Activated naive CD8-positive, alpha-beta T cell treated with anti-CD3 and anti-CD28 coated beads for 36 hours (primary cell): ENCODE data around the gene ILDR1. TPM values are rescaled to one million over a fixed set of nuclear protein-coding genes. Genes with fewer than 3 reads are reported as not detected.

Experiments used
- DNase-seq: peaks from one replicate; pipeline ENCODE4 v3.0.0; 2021
- H3K27ac Mint-ChIP-seq: one replicate; pipeline ENCODE4 v1.8.0; 2022; ENCODE audit warnings: mild to moderate bottlenecking, moderate library complexity, mixed read lengths
- H3K27me3 Mint-ChIP-seq: one replicate; pipeline ENCODE4 v1.8.0; 2022; ENCODE audit warnings: mild to moderate bottlenecking, mixed read lengths
- H3K36me3 Mint-ChIP-seq: one replicate; pipeline ENCODE4 v1.8.0; 2021; ENCODE audit warnings: mild to moderate bottlenecking, mixed read lengths
- H3K4me1 Mint-ChIP-seq: one replicate; pipeline ENCODE4 v1.8.0; 2021; ENCODE audit warnings: mixed read lengths
- H3K4me3 Mint-ChIP-seq: one replicate; pipeline ENCODE4 v1.8.0; 2022; ENCODE audit warnings: mild to moderate bottlenecking, moderate library complexity, mixed read lengths
- H3K9me3 Mint-ChIP-seq: one replicate; pipeline ENCODE4 v1.8.0; 2022; ENCODE audit warnings: mixed read lengths
- total RNA-seq, 2 experiments: library from RNA; stranded (reverse); gene quantifications; one replicate each; pipeline ENCODE4 v1.2.3, GENCODE V29; 2021

ILDR1 gene
- total RNA-seq, 2 experiments from 2014 or later: not detected

- Mint-ChIP-seq H3K36me3 (no peaks in the 10 kb centered on the region), H3K27me3 (peaks cover 35% of the 10 kb centered on the region), H3K27ac (no peak overlapping the region), H3K9me3 (no peaks in the 10 kb centered on the region), H3K4me1 (peaks cover 14% of the 10 kb centered on the region), H3K4me3 (no peak overlapping the region)
- DNase-seq: no peak
Measured at GRCh38 chr3:122003606-122004005, 18.4 kb downstream of the ILDR1 start.

GRCh38 chr3:122003112-122003511, 18.9 kb downstream of the ILDR1 start:
- no peak overlapping the region for H3K4me3 Mint-ChIP-seq
- peaks cover 35% of the 10 kb centered on the region for H3K27me3 Mint-ChIP-seq
- no peaks in the 10 kb centered on the region for H3K9me3 Mint-ChIP-seq
- DNase-seq: no peak
- peak overlapping the region; percentile 31 for H3K27ac Mint-ChIP-seq
- no peaks in the 10 kb centered on the region for H3K36me3 Mint-ChIP-seq
- H3K4me1 Mint-ChIP-seq: peaks cover 18% of the 10 kb centered on the region

GRCh38 chr3:122002611-122003010, 19.4 kb downstream of the ILDR1 start:
- no peak for DNase-seq
- no peaks in the 10 kb centered on the region for H3K36me3 Mint-ChIP-seq
- H3K4me1 Mint-ChIP-seq: peaks cover 20% of the 10 kb centered on the region
- H3K9me3 Mint-ChIP-seq: no peaks in the 10 kb centered on the region
- H3K27ac Mint-ChIP-seq: no peak overlapping the region
- H3K4me3 Mint-ChIP-seq: no peak overlapping the region
- peaks cover 35% of the 10 kb centered on the region for H3K27me3 Mint-ChIP-seq

GRCh38 chr3:122001892-122002291, 20.2 kb downstream of the ILDR1 start:
- no peak for DNase-seq
- Mint-ChIP-seq H3K27ac (no peak overlapping the region), H3K27me3 (peaks cover 37% of the 10 kb centered on the region), H3K4me1 (peaks cover 23% of the 10 kb centered on the region), H3K9me3 (no peaks in the 10 kb centered on the region), H3K4me3 (no peak overlapping the region), H3K36me3 (no peaks in the 10 kb centered on the region)

- H3K27ac Mint-ChIP-seq: no peak overlapping the region
- H3K36me3 Mint-ChIP-seq: no peaks in the 10 kb centered on the region
- no peak overlapping the region for H3K4me3 Mint-ChIP-seq
- H3K4me1 Mint-ChIP-seq: peaks cover 25% of the 10 kb centered on the region
- no peak for DNase-seq
- no peaks in the 10 kb centered on the region for H3K9me3 Mint-ChIP-seq
- peaks cover 41% of the 10 kb centered on the region for H3K27me3 Mint-ChIP-seq
Measured at GRCh38 chr3:122000936-122001605, 21.0 kb downstream of the ILDR1 start.

GRCh38 chr3:121999931-122000330, 22.1 kb downstream of the ILDR1 start:
- no peak overlapping the region for H3K27ac Mint-ChIP-seq
- H3K4me1 Mint-ChIP-seq: peaks cover 32% of the 10 kb centered on the region
- H3K27me3 Mint-ChIP-seq: peaks cover 31% of the 10 kb centered on the region
- no peak for DNase-seq
- H3K36me3 Mint-ChIP-seq: no peaks in the 10 kb centered on the region
- no peaks in the 10 kb centered on the region for H3K9me3 Mint-ChIP-seq
- H3K4me3 Mint-ChIP-seq: no peak overlapping the region

- Mint-ChIP-seq H3K4me3 (no peak overlapping the region), H3K9me3 (no peaks in the 10 kb centered on the region), H3K27me3 (peaks cover 28% of the 10 kb centered on the region), H3K27ac (no peak overlapping the region), H3K4me1 (peaks cover 30% of the 10 kb centered on the region), H3K36me3 (no peaks in the 10 kb centered on the region)
- DNase-seq: no peak
Measured at GRCh38 chr3:121998611-121999473, 23.2 kb downstream of the ILDR1 start.

GRCh38 chr3:121998030-121998580, 23.9 kb downstream of the ILDR1 start:
- H3K27me3 Mint-ChIP-seq: peaks cover 21% of the 10 kb centered on the region
- no peak overlapping the region for H3K27ac Mint-ChIP-seq
- DNase-seq: no peak
- H3K9me3 Mint-ChIP-seq: no peaks in the 10 kb centered on the region
- H3K36me3 Mint-ChIP-seq: no peaks in the 10 kb centered on the region
- no peak overlapping the region for H3K4me3 Mint-ChIP-seq
- peaks cover 23% of the 10 kb centered on the region for H3K4me1 Mint-ChIP-seq

GRCh38 chr3:121997372-121997771, 24.7 kb downstream of the ILDR1 start:
- Mint-ChIP-seq H3K4me3 (no peak overlapping the region), H3K36me3 (no peaks in the 10 kb centered on the region), H3K27ac (no peak overlapping the region), H3K4me1 (peaks cover 23% of the 10 kb centered on the region), H3K27me3 (peaks cover 17% of the 10 kb centered on the region), H3K9me3 (no peaks in the 10 kb centered on the region)
- DNase-seq: no peak

GRCh38 chr3:121996441-121996840, 25.6 kb downstream of the ILDR1 start:
- peaks cover 12% of the 10 kb centered on the region for H3K27me3 Mint-ChIP-seq
- DNase-seq: no peak
- H3K36me3 Mint-ChIP-seq: no peaks in the 10 kb centered on the region
- no peak overlapping the region for H3K4me3 Mint-ChIP-seq
- H3K4me1 Mint-ChIP-seq: peaks cover 23% of the 10 kb centered on the region
- no peaks in the 10 kb centered on the region for H3K9me3 Mint-ChIP-seq
- no peak overlapping the region for H3K27ac Mint-ChIP-seq

- H3K27ac Mint-ChIP-seq: peak overlapping the region; percentile 14
Measured at GRCh38 chr3:121995161-121996137, 26.6 kb downstream of the ILDR1 start.

GRCh38 chr3:121994551-121994950, 27.5 kb downstream of the ILDR1 start:
- Mint-ChIP-seq H3K9me3 (no peaks in the 10 kb centered on the region), H3K27ac (no peak overlapping the region), H3K4me3 (no peak overlapping the region), H3K4me1 (peaks cover 23% of the 10 kb centered on the region), H3K36me3 (no peaks in the 10 kb centered on the region), H3K27me3 (peaks cover 6% of the 10 kb centered on the region)
- DNase-seq: no peak

More at GRCh38 chr3:121995161-121996137, 26.6 kb downstream of the ILDR1 start:
- H3K27me3 Mint-ChIP-seq: peaks cover 6% of the 10 kb centered on the region
- no peak overlapping the region for H3K4me3 Mint-ChIP-seq
- DNase-seq: peak; percentile 12
- H3K4me1 Mint-ChIP-seq: peaks cover 23% of the 10 kb centered on the region
- no peaks in the 10 kb centered on the region for H3K36me3 Mint-ChIP-seq
- H3K9me3 Mint-ChIP-seq: no peaks in the 10 kb centered on the region

- Mint-ChIP-seq H3K4me3 (no peak overlapping the region), H3K27me3 (peaks cover 6% of the 10 kb centered on the region), H3K4me1 (peaks cover 23% of the 10 kb centered on the region), H3K9me3 (no peaks in the 10 kb centered on the region), H3K36me3 (no peaks in the 10 kb centered on the region), H3K27ac (no peak overlapping the region)
- DNase-seq: no peak
Measured at GRCh38 chr3:121992601-121993560, 29.2 kb downstream of the ILDR1 start.

GRCh38 chr3:121989943-121990342, 32.1 kb downstream of the ILDR1 start:
- Mint-ChIP-seq H3K4me1 (peaks cover 7% of the 10 kb centered on the region), H3K27ac (no peak overlapping the region), H3K27me3 (peaks cover 8% of the 10 kb centered on the region), H3K4me3 (no peak overlapping the region), H3K9me3 (peaks cover 4% of the 10 kb centered on the region), H3K36me3 (peaks cover 2% of the 10 kb centered on the region)
- no peak for DNase-seq
